IgD-negative memory B cell (primary cell): ENCODE data around the gene CALCB. TPM values are rescaled to one million over a fixed set of nuclear protein-coding genes. Genes with fewer than 3 reads are reported as not detected.
"Not testable (repeated sequence)": the region's sequence is repeated elsewhere in the genome, so short reads cannot be mapped to it uniquely, and the experiment has no call there.

Source experiments
- H3K27ac Mint-ChIP-seq, 3 donors: one replicate each; pipeline ENCODE4 v1.8.0; 2020 to 2022; ENCODE audit warnings: mild to moderate bottlenecking in 3 of 3, mixed read lengths in 3 of 3, moderate library complexity in 1 of 3
- H3K27me3 Mint-ChIP-seq: one replicate; pipeline ENCODE4 v1.8.0; 2021; ENCODE audit warnings: mixed read lengths
- H3K36me3 Mint-ChIP-seq: one replicate; pipeline ENCODE4 v1.8.0; 2020; ENCODE audit warnings: mild to moderate bottlenecking, mixed read lengths
- H3K4me1 Mint-ChIP-seq, 3 donors: one replicate each; pipeline ENCODE4 v1.8.0; 2020 to 2022; ENCODE audit warnings: mixed read lengths in 3 of 3, mild to moderate bottlenecking in 1 of 3
- H3K4me3 Mint-ChIP-seq, 4 donors: one replicate each; pipeline ENCODE4 v1.8.0; 2020 to 2022; ENCODE audit warnings: mild to moderate bottlenecking in 4 of 4, mixed read lengths in 4 of 4, moderate library complexity in 3 of 4
- H3K9me3 Mint-ChIP-seq, 3 donors: one replicate each; pipeline ENCODE4 v1.8.0; 2020 to 2021; ENCODE audit warnings: mixed read lengths in 3 of 3, mild to moderate bottlenecking in 1 of 3
- polyA plus RNA-seq: library from polyadenylated mRNA; unstranded; fragments of 300-500 nt; fragmentation: Illumina TruSeq; gene quantifications from one replicate; pipeline ENCODE4 v1.2.3, GENCODE V29; 2021

The CALCB gene
- polyA plus RNA-seq = 0.13 TPM

GRCh38 chr11:15073361-15074205 lies at the start of gene CALCB:
Gene CALCB, plus strand, starts transcription at chr11:15073593. Its CDS starts 1,126 bp downstream, at chr11:15074719.
- peaks cover 31% of the 10 kb centered on the region for H3K27me3 Mint-ChIP-seq
- peaks cover 5 to 14% (median 10%) of the 10 kb centered on the region in 3 donors for H3K4me1 Mint-ChIP-seq
- peaks cover 2% of the 10 kb centered on the region for H3K36me3 Mint-ChIP-seq
- peak within 1 kb of the TSS; percentile 63 to 91 (median 72) for H3K4me3 Mint-ChIP-seq
- H3K9me3 Mint-ChIP-seq = peaks cover 2 to 9% (median 2%) of the 10 kb centered on the region in 3 donors
- H3K27ac Mint-ChIP-seq = peak within 1 kb of the TSS in 2 of 3 donors; percentile 27 to 80

GRCh38 chr11:15027011-15027410 lies 46.4 kb upstream of the CALCB start:
- Mint-ChIP-seq H3K27ac (no peak overlapping the region), H3K9me3 (peaks cover 0 to 3% (median 0%) of the 10 kb centered on the region in 3 donors), H3K27me3 (peaks cover 9% of the 10 kb centered on the region), H3K4me3 (no peak overlapping the region), H3K36me3 (no peaks in the 10 kb centered on the region), H3K4me1 (no peaks in the 10 kb centered on the region)

- Mint-ChIP-seq H3K27me3 (peaks cover 8% of the 10 kb centered on the region), H3K4me3 (no peak overlapping the region), H3K4me1 (no peaks in the 10 kb centered on the region), H3K36me3 (no peaks in the 10 kb centered on the region), H3K27ac (no peak overlapping the region), H3K9me3 (peaks cover 0 to 2% (median 0%) of the 10 kb centered on the region in 3 donors)
Observed at GRCh38 chr11:15027956-15028355, 45.4 kb upstream of the CALCB start.

- H3K4me1 Mint-ChIP-seq = no peaks in the 10 kb centered on the region
- H3K27ac Mint-ChIP-seq = no peak overlapping the region
- no peak overlapping the region for H3K4me3 Mint-ChIP-seq
- H3K36me3 Mint-ChIP-seq = no peaks in the 10 kb centered on the region
- H3K27me3 Mint-ChIP-seq = peaks cover 8% of the 10 kb centered on the region
- H3K9me3 Mint-ChIP-seq = peaks cover 0 to 2% (median 0%) of the 10 kb centered on the region in 3 donors
Observed at GRCh38 chr11:15028379-15028778, 45.0 kb upstream of the CALCB start.

GRCh38 chr11:15031945-15032344 lies 41.4 kb upstream of the CALCB start:
- H3K4me1 Mint-ChIP-seq, H3K27me3 Mint-ChIP-seq, H3K27ac Mint-ChIP-seq, H3K4me3 Mint-ChIP-seq, H3K9me3 Mint-ChIP-seq, H3K36me3 Mint-ChIP-seq: not testable (repeated sequence)

GRCh38 chr11:15034687-15035267 lies 38.6 kb upstream of the CALCB start:
- no peak overlapping the region for H3K27ac Mint-ChIP-seq
- H3K4me3 Mint-ChIP-seq = no peak overlapping the region
- no peaks in the 10 kb centered on the region for H3K4me1 Mint-ChIP-seq
- H3K27me3 Mint-ChIP-seq = peaks cover 10% of the 10 kb centered on the region
- no peaks in the 10 kb centered on the region for H3K9me3 Mint-ChIP-seq
- no peaks in the 10 kb centered on the region for H3K36me3 Mint-ChIP-seq

GRCh38 chr11:15035283-15035682 lies 38.1 kb upstream of the CALCB start:
- Mint-ChIP-seq H3K27me3 (peaks cover 8% of the 10 kb centered on the region), H3K4me3 (no peak overlapping the region), H3K4me1 (no peaks in the 10 kb centered on the region), H3K36me3 (no peaks in the 10 kb centered on the region), H3K9me3 (no peaks in the 10 kb centered on the region), H3K27ac (no peak overlapping the region)

GRCh38 chr11:15038963-15039362 lies 34.4 kb upstream of the CALCB start:
- Mint-ChIP-seq H3K4me1 (no peaks in the 10 kb centered on the region), H3K27ac (no peak overlapping the region), H3K36me3 (no peaks in the 10 kb centered on the region), H3K4me3 (no peak overlapping the region), H3K27me3 (peaks cover 12% of the 10 kb centered on the region), H3K9me3 (no peaks in the 10 kb centered on the region)

GRCh38 chr11:15045209-15045608 lies 28.2 kb upstream of the CALCB start:
- Mint-ChIP-seq H3K27me3 (peaks cover 5% of the 10 kb centered on the region), H3K36me3 (no peaks in the 10 kb centered on the region), H3K4me3 (no peak overlapping the region), H3K27ac (no peak overlapping the region), H3K4me1 (no peaks in the 10 kb centered on the region), H3K9me3 (no peaks in the 10 kb centered on the region)

- Mint-ChIP-seq H3K4me1 (no peaks in the 10 kb centered on the region), H3K27me3 (peaks cover 5% of the 10 kb centered on the region), H3K27ac (no peak overlapping the region), H3K4me3 (no peak overlapping the region), H3K9me3 (no peaks in the 10 kb centered on the region), H3K36me3 (no peaks in the 10 kb centered on the region)
Observed at GRCh38 chr11:15045891-15046290, 27.5 kb upstream of the CALCB start.

- not testable (repeated sequence) for H3K36me3 Mint-ChIP-seq, H3K4me3 Mint-ChIP-seq, H3K4me1 Mint-ChIP-seq, H3K27me3 Mint-ChIP-seq, H3K9me3 Mint-ChIP-seq, H3K27ac Mint-ChIP-seq
Observed at GRCh38 chr11:15046673-15047072, 26.7 kb upstream of the CALCB start.

GRCh38 chr11:15048616-15049015 lies 24.8 kb upstream of the CALCB start:
- no peaks in the 10 kb centered on the region for H3K4me1 Mint-ChIP-seq
- no peaks in the 10 kb centered on the region for H3K27me3 Mint-ChIP-seq
- H3K4me3 Mint-ChIP-seq = no peak overlapping the region
- no peak overlapping the region for H3K27ac Mint-ChIP-seq
- no peaks in the 10 kb centered on the region for H3K36me3 Mint-ChIP-seq
- H3K9me3 Mint-ChIP-seq = no peaks in the 10 kb centered on the region

- Mint-ChIP-seq H3K9me3 (no peaks in the 10 kb centered on the region), H3K4me3 (no peak overlapping the region), H3K36me3 (no peaks in the 10 kb centered on the region), H3K27ac (no peak overlapping the region), H3K4me1 (no peaks in the 10 kb centered on the region), H3K27me3 (peaks cover 6% of the 10 kb centered on the region)
Observed at GRCh38 chr11:15053191-15053685, 20.2 kb upstream of the CALCB start.

GRCh38 chr11:15055620-15056356 lies 17.6 kb upstream of the CALCB start:
- Mint-ChIP-seq H3K4me3 (no peak overlapping the region), H3K36me3 (no peaks in the 10 kb centered on the region), H3K9me3 (no peaks in the 10 kb centered on the region), H3K27ac (no peak overlapping the region), H3K4me1 (no peaks in the 10 kb centered on the region), H3K27me3 (peaks cover 8% of the 10 kb centered on the region)

- H3K9me3 Mint-ChIP-seq = no peaks in the 10 kb centered on the region
- no peak overlapping the region for H3K27ac Mint-ChIP-seq
- peaks cover 8% of the 10 kb centered on the region for H3K27me3 Mint-ChIP-seq
- no peaks in the 10 kb centered on the region for H3K36me3 Mint-ChIP-seq
- H3K4me3 Mint-ChIP-seq = no peak overlapping the region
- no peaks in the 10 kb centered on the region for H3K4me1 Mint-ChIP-seq
Observed at GRCh38 chr11:15057329-15057728, 16.1 kb upstream of the CALCB start.
